ENCODE results near the gene MPO.

GRCh38 chr17:58294034-58294433 lies 13.3 kb upstream of the MPO start:
- TF ChIP-seq, protein P1, sequence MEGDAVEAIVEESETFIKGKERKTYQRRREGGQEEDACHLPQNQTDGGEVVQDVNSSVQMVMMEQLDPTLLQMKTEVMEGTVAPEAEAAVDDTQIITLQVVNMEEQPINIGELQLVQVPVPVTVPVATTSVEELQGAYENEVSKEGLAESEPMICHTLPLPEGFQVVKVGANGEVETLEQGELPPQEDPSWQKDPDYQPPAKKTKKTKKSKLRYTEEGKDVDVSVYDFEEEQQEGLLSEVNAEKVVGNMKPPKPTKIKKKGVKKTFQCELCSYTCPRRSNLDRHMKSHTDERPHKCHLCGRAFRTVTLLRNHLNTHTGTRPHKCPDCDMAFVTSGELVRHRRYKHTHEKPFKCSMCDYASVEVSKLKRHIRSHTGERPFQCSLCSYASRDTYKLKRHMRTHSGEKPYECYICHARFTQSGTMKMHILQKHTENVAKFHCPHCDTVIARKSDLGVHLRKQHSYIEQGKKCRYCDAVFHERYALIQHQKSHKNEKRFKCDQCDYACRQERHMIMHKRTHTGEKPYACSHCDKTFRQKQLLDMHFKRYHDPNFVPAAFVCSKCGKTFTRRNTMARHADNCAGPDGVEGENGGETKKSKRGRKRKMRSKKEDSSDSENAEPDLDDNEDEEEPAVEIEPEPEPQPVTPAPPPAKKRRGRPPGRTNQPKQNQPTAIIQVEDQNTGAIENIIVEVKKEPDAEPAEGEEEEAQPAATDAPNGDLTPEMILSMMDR (IDR thresholded peaks at IDR 0.05) = no peak
- no peak for TF ChIP-seq POLR2AphosphoS5 (IDR thresholded peaks at IDR 0.05)
- no peak for TF ChIP-seq POLR2A (IDR thresholded peaks at IDR 0.05)
- TF ChIP-seq EP300 (IDR thresholded peaks at IDR 0.05) = no peak

All from stomach (tissue), 4 donors.